Mononuclear cell (primary cell): Measurements from ENCODE around the gene MAST4. TPM values are rescaled to one million over a fixed set of nuclear protein-coding genes. Genes with fewer than 3 reads are reported as not detected.

Source experiments
- H3K27me3 ChIP-seq: 2 replicates; pipeline ENCODE4 v1.6.0; 2011; ENCODE audit warnings: low read length, control low read depth; ENCODE audit not compliant: insufficient read depth
- H3K4me1 ChIP-seq: 2 replicates; pipeline ENCODE4 v1.5.1; 2011; ENCODE audit warnings: mild to moderate bottlenecking, low read length, control low read depth; ENCODE audit not compliant: insufficient read depth
- H3K4me3 ChIP-seq: 2 replicates; pipeline ENCODE4 v1.5.1; 2011; ENCODE audit warnings: mild to moderate bottlenecking, low read length, moderate library complexity
- H3K9me3 ChIP-seq: 2 replicates; pipeline ENCODE4 v1.5.1; 2011; ENCODE audit warnings: low read depth, mild to moderate bottlenecking, control low read depth, low read length
- total RNA-seq: library from RNA; depleted of rRNA; stranded (reverse); fragments of >200 nt; gene quantifications from one replicate; pipeline ENCODE4 v1.2.3, GENCODE V29; 2012

The MAST4 gene
- total RNA-seq, 1 donor = 8.4 TPM

DNA sequence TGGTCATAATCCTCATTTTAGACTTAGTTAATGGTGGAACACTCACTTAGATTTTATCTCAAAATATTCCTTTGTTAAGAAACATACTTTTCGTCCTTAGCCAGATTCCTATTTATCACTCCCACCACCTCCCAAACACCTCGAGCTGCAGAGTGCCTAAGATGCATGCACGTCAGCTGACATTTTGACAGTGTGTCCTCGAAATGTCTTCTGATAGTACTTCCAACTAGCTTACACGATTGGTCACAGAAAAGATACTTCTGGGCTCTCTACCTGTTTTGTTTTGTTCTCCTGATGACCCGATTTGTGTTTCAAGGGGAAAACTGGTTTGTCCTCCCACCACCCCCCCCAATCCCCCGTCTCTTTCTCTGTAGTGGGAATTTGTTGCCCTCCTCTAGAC, 230.1 kb downstream of the MAST4 start:
- H3K4me3 ChIP-seq = no peak overlapping the region
- no peaks in the 10 kb centered on the region for H3K9me3 ChIP-seq
- peaks cover 32% of the 10 kb centered on the region for H3K27me3 ChIP-seq
- peaks cover 13% of the 10 kb centered on the region for H3K4me1 ChIP-seq

DNA sequence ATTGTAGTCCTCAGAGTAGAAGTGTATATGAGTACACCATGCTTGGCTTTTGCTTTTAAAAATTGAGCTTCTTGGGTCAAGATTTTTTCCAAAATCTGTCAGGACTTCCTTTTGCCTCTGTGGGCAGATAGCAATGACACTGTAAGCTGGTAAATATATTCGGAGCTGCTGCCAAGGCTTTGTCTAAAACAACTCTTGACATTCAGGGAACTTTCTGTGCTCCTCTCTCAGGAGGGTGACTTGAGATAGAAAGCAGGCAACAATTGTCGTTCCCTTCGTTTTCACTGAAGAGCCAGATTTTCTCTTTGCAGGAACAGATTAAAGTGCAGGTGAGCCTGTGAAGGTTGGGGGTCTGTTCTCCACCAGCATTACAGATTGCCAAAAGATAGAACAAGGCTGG, 230.5 kb downstream of the MAST4 start:
- no peak overlapping the region for H3K4me3 ChIP-seq
- peaks cover 13% of the 10 kb centered on the region for H3K4me1 ChIP-seq
- peaks cover 32% of the 10 kb centered on the region for H3K27me3 ChIP-seq
- no peaks in the 10 kb centered on the region for H3K9me3 ChIP-seq

DNA sequence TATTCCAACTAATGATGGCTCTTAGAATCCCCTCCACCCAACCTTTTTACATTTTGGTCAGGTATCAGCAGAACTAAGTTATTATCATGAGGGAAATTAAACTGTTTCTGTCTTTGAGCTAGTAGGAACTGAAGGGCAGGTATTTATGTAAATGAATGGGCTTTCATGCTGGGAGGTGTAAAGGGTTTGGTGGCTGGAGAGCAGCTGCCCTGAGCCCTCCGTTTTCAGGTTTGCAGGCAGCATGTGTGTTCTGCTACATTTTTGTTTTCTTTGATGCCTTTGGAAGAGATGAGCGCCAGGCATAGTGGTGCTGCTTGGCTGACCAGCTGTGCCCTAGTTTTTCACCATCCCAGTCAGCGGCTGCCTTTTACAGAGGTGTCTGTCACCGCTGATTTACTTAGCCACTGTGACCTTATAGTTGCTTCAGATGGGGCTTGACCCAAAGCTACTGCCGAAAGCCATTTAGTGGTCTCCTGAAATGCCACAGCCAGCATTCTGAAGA, 231.9 kb downstream of the MAST4 start:
- H3K4me3 ChIP-seq = no peak overlapping the region
- peaks cover 13% of the 10 kb centered on the region for H3K4me1 ChIP-seq
- H3K27me3 ChIP-seq = peaks cover 32% of the 10 kb centered on the region
- no peaks in the 10 kb centered on the region for H3K9me3 ChIP-seq

DNA sequence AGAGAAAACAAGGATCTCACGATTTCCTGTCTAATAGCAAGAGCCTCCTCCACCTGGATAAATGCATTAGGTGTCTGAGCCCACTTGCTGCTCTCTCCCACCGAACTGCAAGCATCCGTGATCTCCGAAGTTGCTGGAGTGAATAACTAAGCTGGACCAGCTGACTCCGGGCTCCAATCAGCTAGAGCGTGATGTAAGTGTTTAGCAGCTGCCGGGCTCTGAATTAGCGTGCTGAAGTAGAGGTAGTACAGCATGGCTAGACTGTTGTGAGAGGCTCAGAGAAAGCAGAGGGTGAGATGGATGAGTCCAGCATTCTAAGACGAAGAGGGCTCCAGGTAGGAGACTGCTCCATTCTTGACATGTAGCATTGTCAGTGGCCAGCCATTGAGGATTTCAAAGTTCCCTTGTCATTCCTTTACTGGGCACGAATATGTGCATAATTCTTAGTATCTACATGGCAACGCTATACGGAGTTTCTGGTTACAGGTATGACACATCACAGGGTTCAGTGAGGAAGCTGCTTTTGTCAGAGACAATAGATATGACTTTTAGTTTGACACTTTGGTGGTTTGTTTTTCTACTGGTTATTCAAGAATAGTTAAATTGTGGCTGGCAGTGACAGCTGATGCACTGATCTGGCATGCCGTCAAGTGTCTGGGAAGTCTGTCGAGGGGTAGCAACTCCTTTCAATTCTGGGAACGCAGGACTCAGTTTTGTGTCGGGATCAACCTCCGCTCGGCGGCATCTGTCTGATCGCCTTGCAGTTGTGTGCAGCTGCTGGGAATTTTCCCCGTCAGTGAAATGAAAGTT, 232.6 kb downstream of the MAST4 start:
- H3K27me3 ChIP-seq = peaks cover 32% of the 10 kb centered on the region
- peak overlapping the region; percentile 9 for H3K4me3 ChIP-seq
- H3K4me1 ChIP-seq = peaks cover 13% of the 10 kb centered on the region
- no peaks in the 10 kb centered on the region for H3K9me3 ChIP-seq

DNA sequence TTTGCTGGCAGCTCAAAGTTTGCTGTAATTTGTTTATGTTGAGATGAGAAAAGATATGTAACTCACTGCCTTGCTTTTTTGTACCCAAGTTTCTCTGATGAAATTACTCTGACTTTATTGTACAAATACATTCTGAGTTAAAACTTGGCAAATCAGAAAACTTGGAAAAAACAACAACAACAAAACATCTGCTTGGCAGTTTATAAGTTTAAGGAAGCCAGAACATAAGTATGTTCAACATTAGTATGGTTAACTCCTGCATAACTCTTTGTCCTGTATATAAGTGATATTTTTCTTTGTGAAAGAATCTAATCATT, 233.1 kb downstream of the MAST4 start:
- Histone ChIP-seq H3K9me3 (no peaks in the 10 kb centered on the region), H3K4me3 (peak overlapping the region; percentile 9), H3K4me1 (peaks cover 13% of the 10 kb centered on the region), H3K27me3 (peaks cover 32% of the 10 kb centered on the region)

DNA sequence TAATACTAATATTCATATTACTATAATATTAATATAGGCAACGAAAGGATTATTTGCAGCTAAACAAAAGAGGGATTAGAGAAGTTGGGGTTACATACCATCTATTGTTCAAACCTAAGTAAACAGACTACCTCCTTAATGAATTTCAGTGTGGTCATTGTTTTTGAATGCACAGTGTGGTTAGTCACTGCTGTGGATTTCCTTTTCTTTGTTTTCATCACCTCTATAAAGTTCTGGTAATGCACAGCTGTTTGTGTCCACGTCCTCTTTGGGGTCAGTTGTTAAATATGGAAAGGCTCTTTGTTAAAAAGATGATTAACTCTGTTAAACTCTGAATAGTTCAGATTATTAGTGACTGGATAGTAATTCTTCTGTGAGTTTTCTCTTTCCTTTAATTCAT, 233.6 kb downstream of the MAST4 start:
- no peak overlapping the region for H3K4me3 ChIP-seq
- no peaks in the 10 kb centered on the region for H3K9me3 ChIP-seq
- H3K27me3 ChIP-seq = peaks cover 32% of the 10 kb centered on the region
- H3K4me1 ChIP-seq = peaks cover 13% of the 10 kb centered on the region

DNA sequence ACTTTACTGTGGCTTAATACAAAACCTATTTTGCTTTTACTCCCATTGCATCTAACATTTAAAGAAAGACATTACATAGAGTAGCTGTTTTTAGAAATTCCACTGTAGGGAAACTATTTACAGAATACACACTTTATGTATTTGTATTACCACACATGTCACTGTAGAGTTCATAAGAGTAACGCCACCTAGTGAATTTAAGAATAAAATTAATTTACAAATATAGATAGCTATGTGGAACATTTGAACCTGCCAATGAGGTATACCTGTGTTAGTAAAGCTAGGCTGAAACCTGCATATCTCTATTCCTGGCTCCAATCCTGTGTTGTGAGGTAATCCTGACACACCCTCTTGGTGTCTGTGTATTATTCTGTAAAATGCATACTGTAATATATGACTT, 234.4 kb downstream of the MAST4 start:
- Histone ChIP-seq H3K9me3 (no peaks in the 10 kb centered on the region), H3K4me3 (no peak overlapping the region), H3K27me3 (peaks cover 32% of the 10 kb centered on the region), H3K4me1 (peaks cover 13% of the 10 kb centered on the region)

DNA sequence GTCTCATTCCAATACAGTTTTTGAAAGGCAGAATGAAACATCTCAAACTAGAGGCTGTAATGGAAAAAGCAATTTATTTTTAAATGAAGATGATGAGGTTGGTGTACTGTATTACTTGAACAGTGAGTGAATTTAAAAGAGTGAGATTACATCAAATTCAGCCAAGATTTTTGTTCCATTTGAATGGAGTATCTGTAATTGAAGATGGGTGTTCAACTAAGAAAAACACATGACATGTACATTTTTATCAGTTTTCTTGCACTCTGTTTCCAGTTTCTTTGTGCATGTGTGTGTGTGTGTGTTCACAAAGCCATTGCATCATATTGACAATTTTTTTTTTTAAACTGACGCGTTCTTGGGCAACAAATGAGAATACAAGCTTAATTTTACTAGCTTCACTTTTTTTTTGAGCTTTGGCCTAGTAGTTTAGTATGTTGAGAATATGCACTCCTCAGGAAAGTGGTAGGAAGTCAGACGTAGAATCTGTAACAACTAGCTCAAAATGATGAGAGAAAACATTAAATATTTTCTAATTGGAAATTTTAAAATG, 243.5 kb downstream of the MAST4 start:
- H3K9me3 ChIP-seq = no peaks in the 10 kb centered on the region
- H3K4me1 ChIP-seq = peaks cover 13% of the 10 kb centered on the region
- no peaks in the 10 kb centered on the region for H3K27me3 ChIP-seq
- no peak overlapping the region for H3K4me3 ChIP-seq

DNA sequence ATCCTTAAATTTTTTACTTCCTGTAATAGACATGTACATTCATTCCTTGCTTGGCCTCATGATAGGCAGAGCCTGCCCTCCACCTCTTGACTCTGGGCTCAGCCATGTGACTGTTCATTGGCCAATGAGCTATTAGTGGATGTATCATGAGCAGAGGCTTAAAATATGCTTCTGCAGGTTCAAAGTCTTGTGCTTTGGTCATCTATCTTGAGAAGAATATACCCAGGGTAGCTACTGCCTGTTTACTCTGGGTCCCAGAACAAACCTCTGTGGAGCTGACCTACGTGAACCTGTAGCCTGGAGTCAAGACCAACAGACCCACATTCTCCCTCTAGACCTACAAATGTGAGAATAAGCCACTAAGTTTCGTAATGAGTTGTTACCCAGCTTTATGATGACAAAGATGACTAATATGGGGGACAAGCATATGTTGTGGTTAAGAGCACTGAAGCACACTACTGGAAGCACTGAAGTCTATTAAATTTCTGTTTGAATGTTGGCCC, 244.4 kb downstream of the MAST4 start:
- Histone ChIP-seq H3K4me3 (no peak overlapping the region), H3K9me3 (no peaks in the 10 kb centered on the region), H3K4me1 (peaks cover 13% of the 10 kb centered on the region), H3K27me3 (no peaks in the 10 kb centered on the region)

DNA sequence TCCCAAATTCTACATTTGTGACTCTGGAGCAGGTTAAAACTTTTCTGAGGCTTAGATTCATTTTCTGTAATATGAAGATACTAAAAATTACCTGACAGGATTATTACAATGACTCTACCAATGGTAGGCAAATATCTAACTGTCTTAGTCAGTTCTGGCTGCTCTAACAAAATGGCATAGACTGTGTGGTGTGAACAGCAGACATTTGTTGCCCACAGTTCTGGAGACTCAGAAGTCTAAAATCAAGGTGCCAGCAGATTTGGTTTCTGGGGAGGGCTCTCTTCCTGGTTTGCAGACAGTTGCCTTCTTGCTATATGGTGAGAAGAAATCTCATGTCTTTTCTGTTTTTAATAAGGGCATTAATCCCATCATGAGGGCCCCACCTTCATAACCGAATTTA, 245.1 kb downstream of the MAST4 start:
- Histone ChIP-seq H3K27me3 (no peaks in the 10 kb centered on the region), H3K4me1 (peaks cover 13% of the 10 kb centered on the region), H3K4me3 (no peak overlapping the region), H3K9me3 (no peaks in the 10 kb centered on the region)

DNA sequence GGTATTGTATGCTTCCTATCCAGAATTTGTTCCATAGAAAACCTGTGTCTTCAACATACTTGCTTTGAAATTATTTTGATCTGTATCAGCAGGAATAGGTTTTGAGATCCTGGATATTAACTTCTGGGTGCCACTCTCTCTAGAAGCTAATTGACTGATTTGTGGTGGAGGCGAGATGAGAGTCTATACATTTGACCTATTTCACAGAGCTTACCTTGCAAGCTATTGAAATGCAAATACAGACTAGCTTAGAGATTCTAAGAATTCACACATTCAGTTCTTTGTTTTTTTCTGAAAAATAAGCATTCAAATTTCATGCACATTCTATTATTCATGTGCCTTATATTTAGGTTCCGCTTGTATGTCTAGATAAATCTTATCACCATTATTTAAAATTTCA, 246.3 kb downstream of the MAST4 start:
- peaks cover 13% of the 10 kb centered on the region for H3K4me1 ChIP-seq
- no peaks in the 10 kb centered on the region for H3K9me3 ChIP-seq
- H3K4me3 ChIP-seq = no peak overlapping the region
- no peaks in the 10 kb centered on the region for H3K27me3 ChIP-seq

DNA sequence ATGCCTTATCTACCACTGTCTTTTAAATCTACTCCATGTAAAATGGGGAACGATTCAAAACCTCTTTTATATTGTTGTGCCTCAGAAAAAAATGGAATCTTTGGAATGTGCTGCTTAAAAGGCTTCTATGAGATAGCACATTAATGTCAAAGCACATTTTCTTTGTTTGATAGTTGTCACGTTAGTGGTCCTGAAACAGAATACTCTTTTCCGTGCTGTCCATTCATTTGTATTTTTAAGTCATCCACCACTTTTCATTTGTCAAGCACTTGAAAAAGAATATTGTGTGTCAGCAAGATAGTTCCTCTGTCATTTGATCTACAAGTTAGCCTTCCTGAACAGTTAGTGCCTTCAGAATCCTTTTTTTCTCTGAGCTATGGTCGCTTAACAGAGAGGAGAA, 246.9 kb downstream of the MAST4 start:
- Histone ChIP-seq H3K9me3 (no peaks in the 10 kb centered on the region), H3K27me3 (no peaks in the 10 kb centered on the region), H3K4me1 (peaks cover 13% of the 10 kb centered on the region), H3K4me3 (no peak overlapping the region)

DNA sequence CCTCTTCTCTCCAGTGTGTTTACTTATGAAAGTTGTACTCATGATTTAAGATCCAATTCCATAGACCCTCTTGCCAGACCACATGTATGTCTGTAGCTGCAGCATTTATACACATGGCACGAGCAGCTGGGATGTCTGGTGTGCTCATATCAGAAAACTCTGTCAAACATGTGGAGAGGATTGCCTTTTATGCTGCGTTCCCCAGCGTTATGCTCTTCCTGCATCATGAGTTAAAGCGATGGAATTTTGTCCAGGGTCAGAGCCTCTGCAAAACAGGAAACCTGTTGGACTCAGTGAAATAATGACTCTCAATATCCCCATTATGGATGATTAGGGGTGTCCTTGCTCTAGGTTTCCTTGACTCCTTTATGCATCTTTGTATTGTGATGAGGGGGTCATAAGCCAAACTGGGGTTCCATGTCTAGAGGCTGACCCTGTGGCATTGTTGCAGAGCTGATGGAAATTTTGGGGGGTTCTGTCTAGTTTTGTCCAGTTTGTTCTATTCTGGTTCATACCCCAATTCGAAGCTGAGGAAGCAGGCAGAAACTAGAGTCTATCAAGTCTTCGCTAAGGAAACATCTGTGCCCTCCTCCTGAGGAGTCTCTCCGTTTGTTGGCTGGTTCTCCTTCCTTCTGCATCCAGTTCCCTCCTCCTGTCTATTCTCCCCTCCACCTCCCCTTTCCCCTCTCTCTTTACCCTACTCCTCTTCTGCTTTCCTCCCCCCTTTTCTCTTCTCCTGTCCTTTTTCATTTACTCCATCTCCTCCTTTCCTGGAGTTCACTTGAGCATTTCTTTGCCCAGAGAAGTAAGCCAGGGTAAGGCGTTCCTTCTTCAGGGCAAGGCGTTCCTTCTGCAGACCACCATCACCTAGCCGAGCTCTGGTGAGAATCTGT, 252.8 kb downstream of the MAST4 start:
- no peaks in the 10 kb centered on the region for H3K27me3 ChIP-seq
- H3K4me3 ChIP-seq = no peak overlapping the region
- peaks cover 33% of the 10 kb centered on the region for H3K4me1 ChIP-seq
- H3K9me3 ChIP-seq = no peaks in the 10 kb centered on the region

DNA sequence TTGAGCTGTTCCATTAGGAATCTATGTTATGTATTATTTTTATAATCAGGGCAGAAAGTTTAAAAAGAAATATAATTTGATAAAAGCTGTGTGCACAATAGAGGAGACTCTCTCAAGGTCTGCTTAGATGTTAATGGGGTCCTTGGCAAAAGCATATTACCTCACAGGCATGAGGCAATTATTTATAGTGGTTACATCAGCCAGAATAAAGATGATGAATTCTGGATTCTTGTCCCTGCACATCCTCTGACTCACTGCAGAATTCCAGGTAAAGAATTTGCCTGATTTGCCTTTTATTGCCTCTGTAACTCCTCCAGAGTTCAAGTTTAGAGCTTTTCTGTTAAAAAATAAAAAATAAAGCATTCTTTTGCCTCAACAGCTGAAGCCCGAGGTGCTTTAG, 253.6 kb downstream of the MAST4 start:
- Histone ChIP-seq H3K4me3 (no peak overlapping the region), H3K4me1 (peaks cover 41% of the 10 kb centered on the region), H3K27me3 (no peaks in the 10 kb centered on the region), H3K9me3 (no peaks in the 10 kb centered on the region)
